Measurements from ENCODE around the gene UNC45B. TPM values are rescaled to one million over a fixed set of nuclear protein-coding genes. Genes with fewer than 3 reads are reported as not detected.

UNC45B gene
- total RNA-seq, 2 donors from 2014 or later = not detected

DNA sequence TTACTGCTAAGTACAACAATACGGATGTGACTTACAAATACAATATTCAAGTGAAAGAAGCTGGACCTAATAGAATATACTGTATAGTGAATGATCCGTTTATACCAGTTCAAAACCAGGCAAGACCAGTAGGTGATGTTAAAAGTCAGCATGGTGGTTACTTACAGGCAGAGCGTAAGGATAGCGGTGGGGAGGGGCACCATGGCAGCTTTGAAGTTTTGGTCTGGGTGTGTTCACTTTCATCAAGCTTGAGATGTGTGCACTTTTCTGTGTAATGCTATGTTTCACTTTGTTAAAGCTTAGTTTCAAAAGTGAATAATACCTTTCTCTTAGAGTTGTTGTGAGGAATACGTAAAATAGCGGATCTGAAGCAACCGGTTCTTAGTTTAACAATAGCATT, 63.1 kb downstream of the UNC45B start:
- Histone ChIP-seq H3K27me3 (ENCODE audit: control insufficient read depth, insufficient read depth, low read length, poor library complexity, severe bottlenecking) (peaks cover 37% of the 10 kb centered on the region), H3K4me1 (ENCODE audit: control insufficient read depth, insufficient read depth, low read length) (no peaks in the 10 kb centered on the region), H3K9ac (ENCODE audit: extremely low read depth, low read length, poor library complexity, severe bottlenecking) (no peak overlapping the region), H3K4me3 (ENCODE audit: low read length) (no peak overlapping the region), H3K36me3 (ENCODE audit: control insufficient read depth, insufficient read depth, low read length) (no peaks in the 10 kb centered on the region), H3K27ac (ENCODE audit: low read depth, low read length) (no peak overlapping the region), H3K9me3 (ENCODE audit: control insufficient read depth, low read length) (no peaks in the 10 kb centered on the region)
- Mint-ChIP-seq H3K9me3 (no peaks in the 10 kb centered on the region), H3K4me3 (no peak overlapping the region), H3K36me3 (ENCODE audit: low read depth) (no peaks in the 10 kb centered on the region), H3K4me1 (no peaks in the 10 kb centered on the region), H3K27ac (no peak overlapping the region), H3K27me3 (ENCODE audit: insufficient read depth) (peaks cover 22% of the 10 kb centered on the region)
- no peak for TF ChIP-seq CTCF (conservative IDR thresholded peaks at IDR 0.05)
- 85 to 86% methylated on average over 5 to 6 of the region's 7 CpGs for WGBS, 2 experiments (ENCODE audit: insufficient coverage in 1 of 2, insufficient read length in 1 of 2)
- no peak for DNase-seq

GRCh38 chr17:35212668-35213067, 65.1 kb downstream of the UNC45B start:
- 80 to 87% methylated on average over 3 to 4 of the region's 4 CpGs for WGBS, 2 experiments (ENCODE audit: insufficient coverage in 1 of 2, insufficient read length in 1 of 2)
- Histone ChIP-seq H3K36me3 (ENCODE audit: control insufficient read depth, insufficient read depth, low read length) (no peaks in the 10 kb centered on the region), H3K27ac (ENCODE audit: low read depth, low read length) (no peak overlapping the region), H3K4me3 (ENCODE audit: low read length) (no peak overlapping the region), H3K27me3 (ENCODE audit: control insufficient read depth, insufficient read depth, low read length, poor library complexity, severe bottlenecking) (peaks cover 29% of the 10 kb centered on the region), H3K4me1 (ENCODE audit: control insufficient read depth, insufficient read depth, low read length) (no peaks in the 10 kb centered on the region), H3K9ac (ENCODE audit: extremely low read depth, low read length, poor library complexity, severe bottlenecking) (no peak overlapping the region), H3K9me3 (ENCODE audit: control insufficient read depth, low read length) (no peaks in the 10 kb centered on the region)
- no peak overlapping the region for H3K4me3 Mint-ChIP-seq
- H3K36me3 Mint-ChIP-seq (ENCODE audit: low read depth) = no peaks in the 10 kb centered on the region
- H3K9me3 Mint-ChIP-seq = no peaks in the 10 kb centered on the region
- H3K4me1 Mint-ChIP-seq = no peaks in the 10 kb centered on the region
- H3K27ac Mint-ChIP-seq = no peak overlapping the region
- H3K27me3 Mint-ChIP-seq (ENCODE audit: insufficient read depth) = peaks cover 19% of the 10 kb centered on the region
- no peak for TF ChIP-seq CTCF (conservative IDR thresholded peaks at IDR 0.05)
- no peak for DNase-seq

DNA sequence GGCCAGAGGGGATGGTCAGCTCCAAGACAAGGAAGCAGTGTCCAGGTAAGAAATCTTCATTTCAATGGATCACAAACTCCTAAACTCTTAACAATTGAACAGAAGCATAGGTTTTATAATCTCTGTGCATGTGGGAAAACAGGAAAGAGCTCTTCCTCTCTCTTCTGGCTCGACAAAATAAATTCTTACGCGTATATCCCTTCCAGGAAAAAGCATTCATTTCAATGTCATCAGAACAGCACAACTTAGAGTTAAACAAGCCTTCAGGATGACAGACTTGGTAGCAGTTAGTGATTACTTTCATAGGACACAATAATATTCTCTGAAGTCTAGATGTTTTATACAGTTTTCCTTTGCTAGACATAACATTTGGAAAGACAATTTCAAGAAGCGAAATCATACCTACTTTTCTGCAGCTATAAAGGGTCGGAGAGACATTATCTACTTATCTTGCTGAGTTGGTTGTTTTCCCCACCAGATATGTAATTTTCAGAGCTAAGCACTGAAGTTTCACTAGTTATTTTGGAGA, 65.9 kb downstream of the UNC45B start:
- Mint-ChIP-seq H3K4me3 (no peak overlapping the region), H3K9me3 (no peaks in the 10 kb centered on the region), H3K27me3 (ENCODE audit: insufficient read depth) (peaks cover 19% of the 10 kb centered on the region), H3K4me1 (no peaks in the 10 kb centered on the region), H3K36me3 (ENCODE audit: low read depth) (no peaks in the 10 kb centered on the region), H3K27ac (no peak overlapping the region)
- Histone ChIP-seq H3K9ac (ENCODE audit: extremely low read depth, low read length, poor library complexity, severe bottlenecking) (no peak overlapping the region), H3K36me3 (ENCODE audit: control insufficient read depth, insufficient read depth, low read length) (no peaks in the 10 kb centered on the region), H3K27me3 (ENCODE audit: control insufficient read depth, insufficient read depth, low read length, poor library complexity, severe bottlenecking) (peaks cover 25% of the 10 kb centered on the region), H3K4me3 (ENCODE audit: low read length) (no peak overlapping the region), H3K9me3 (ENCODE audit: control insufficient read depth, low read length) (no peaks in the 10 kb centered on the region), H3K4me1 (ENCODE audit: control insufficient read depth, insufficient read depth, low read length) (no peaks in the 10 kb centered on the region), H3K27ac (ENCODE audit: low read depth, low read length) (no peak overlapping the region)
- no peak for DNase-seq
- TF ChIP-seq CTCF (conservative IDR thresholded peaks at IDR 0.05) = no peak
- WGBS, 2 experiments (ENCODE audit: insufficient coverage in 1 of 2, insufficient read length in 1 of 2) = 91 to 96% methylated on average over 4 to 5 of the region's 5 CpGs

Data from endodermal cell (in vitro differentiated cells).